CD4-positive, alpha-beta T cell treated with Interleukin-2 at 100 ng/mL for 4 hours (primary cell): ENCODE results near the gene GABARAPL1.
A peak's percentile ranks its signal among the peaks of the same experiment; 100 is the strongest.

ENCODE experiments used
- DNase-seq: peaks from one replicate; pipeline ENCODE4 v3.0.0-alpha.2; 2020; ENCODE audit warnings: low spot score

GABARAPL1 gene

DNA sequence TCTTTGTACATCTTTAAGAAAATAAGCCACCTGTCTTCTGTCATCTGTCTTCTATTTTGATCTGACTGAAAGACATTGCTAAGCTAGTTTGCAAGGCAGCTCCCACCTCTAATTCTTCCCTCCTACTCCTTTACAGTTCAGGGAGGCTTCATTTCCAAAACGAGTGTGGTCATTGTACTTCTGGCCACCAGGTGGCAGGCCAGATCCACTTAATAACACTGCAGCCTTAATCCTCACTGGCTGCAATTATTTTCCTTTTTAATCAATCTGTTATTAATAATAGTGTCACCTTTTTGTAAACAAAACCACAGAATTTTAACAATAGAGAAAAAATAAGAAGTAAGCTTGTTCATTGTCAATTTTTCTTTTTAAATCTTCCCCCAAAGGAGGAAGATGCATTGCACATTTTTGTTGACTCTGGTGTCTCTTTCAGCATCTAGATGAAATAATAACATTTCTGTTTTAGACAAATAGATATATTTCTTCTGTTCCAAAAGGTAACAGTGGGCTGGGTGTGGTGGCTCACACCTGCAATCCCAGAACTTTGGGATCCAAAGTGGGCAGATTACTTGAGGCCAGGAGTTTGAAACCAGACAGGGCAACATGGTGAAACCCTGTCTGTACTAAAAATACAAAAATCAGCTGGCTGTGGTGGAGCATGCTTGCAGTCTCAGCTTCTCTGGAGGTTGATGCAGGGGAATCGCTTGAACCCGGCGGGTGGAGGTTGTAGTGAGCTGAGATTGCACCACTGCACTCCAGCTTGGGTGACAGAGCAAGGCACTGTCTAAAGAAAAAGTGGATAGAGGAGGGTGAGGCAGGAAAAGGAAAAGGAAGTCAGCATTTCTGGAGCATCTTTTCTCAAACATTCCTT, 23.3 kb downstream of the GABARAPL1 start:
- DNase-seq: peak; percentile 60

DNA sequence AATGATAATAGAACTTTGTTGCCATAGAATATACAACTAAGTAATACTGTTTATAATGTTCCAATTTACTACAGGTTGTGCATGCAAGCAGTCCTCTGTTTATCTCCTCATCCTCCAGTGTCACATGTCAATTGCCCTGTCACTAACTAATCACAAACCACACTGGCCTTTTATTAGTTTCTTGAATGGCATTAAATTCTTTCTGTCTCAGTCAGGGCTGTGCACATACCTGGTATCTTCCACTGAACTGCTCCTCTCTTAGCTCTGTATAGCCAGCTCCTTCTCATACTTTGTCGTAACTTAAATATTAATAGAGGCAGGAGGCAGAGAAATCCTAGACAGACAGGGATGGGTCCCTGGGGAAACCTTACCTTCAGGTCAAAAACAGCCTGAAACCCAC, 24.0 kb downstream of the GABARAPL1 start:
- no peak for DNase-seq

DNA sequence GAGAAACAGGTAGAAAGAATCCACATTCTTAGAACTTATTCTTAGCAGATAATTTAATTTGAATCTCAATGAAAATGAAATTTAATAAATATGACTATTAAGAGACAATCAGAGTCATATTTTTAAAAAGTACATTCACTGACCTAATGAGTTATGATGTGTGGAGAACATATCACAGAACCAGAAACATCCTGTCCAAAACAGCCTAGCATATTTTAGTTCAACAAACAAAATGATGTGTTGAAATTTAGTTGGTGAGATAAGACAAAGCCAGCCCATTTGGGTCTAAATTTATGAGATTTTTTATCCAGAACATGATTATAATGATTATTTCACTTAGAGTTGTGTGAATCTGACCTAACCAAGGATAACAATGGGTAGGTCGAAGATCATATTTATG, 25.8 kb downstream of the GABARAPL1 start:
- no peak for DNase-seq

GRCh38 chr12:10241290-10241689, 28.6 kb downstream of the GABARAPL1 start:
- no peak for DNase-seq

GRCh38 chr12:10241727-10242126, 29.1 kb downstream of the GABARAPL1 start:
- no peak for DNase-seq

GRCh38 chr12:10242539-10242938, 29.9 kb downstream of the GABARAPL1 start:
- DNase-seq: no peak

GRCh38 chr12:10243818-10244520, 31.3 kb downstream of the GABARAPL1 start:
- DNase-seq: peak; percentile 17

- no peak for DNase-seq
Observed at GRCh38 chr12:10247436-10248058, 34.9 kb downstream of the GABARAPL1 start.

- DNase-seq: peak; percentile 41
Observed at GRCh38 chr12:10249690-10250455, 37.2 kb downstream of the GABARAPL1 start.

DNA sequence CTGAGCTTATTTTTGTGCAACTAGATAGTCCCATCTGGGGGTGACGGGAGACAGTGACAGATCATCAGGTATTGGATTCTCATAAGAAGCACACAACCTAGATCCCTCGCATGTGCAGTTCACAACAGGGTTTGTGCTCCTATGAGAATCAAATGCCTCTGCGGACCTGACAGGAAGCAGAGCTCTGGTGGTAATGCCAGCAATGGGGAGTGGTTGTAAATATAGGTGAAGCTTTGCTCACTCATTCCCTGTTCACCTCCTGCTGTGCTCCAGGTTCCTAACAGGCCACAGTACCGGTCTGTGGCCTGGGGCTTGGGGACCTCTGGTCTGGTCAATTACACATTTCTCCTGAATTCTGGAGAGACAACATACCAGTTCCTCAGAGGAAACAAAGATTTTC, 39.0 kb downstream of the GABARAPL1 start:
- no peak for DNase-seq

GRCh38 chr12:10252201-10252600, 39.5 kb downstream of the GABARAPL1 start:
- DNase-seq: no peak

DNA sequence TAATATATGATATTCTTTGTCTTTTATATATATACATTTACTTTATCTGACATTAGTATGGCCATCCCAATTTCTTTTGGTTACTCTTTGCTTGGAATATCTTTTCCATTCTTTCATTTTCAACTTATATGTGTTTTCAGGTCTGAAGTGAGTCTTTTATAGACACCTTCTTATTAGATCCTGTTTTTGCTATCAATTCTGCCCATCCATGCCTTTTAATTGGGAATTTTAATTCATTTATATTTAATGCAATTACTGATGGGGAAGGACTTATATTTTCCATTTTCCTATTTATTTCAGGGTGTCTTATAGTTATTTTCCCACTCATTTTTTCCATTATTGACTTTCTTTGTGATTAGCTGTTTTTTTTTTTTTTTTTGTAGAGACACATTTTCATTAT, 43.4 kb downstream of the GABARAPL1 start:
- DNase-seq: no peak

DNA sequence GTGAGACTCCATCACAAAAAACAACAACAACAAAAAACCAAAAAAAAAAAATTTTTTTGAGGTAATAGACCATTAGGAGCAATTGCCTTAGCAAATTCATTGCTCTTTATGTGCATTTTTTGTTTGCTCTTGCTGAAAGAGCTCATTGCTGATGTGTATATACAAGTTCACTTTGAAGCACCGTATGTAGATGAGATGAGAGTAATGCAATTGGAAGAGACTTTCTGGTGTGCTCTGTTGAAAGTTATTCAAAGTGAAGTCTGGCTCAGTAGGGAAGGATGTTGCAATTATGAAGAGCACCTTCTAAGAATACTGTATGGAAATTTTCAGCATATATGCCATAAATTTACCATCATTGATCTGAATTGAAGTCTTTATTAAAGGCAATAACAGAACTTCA, 48.2 kb downstream of the GABARAPL1 start:
- DNase-seq: no peak

DNA sequence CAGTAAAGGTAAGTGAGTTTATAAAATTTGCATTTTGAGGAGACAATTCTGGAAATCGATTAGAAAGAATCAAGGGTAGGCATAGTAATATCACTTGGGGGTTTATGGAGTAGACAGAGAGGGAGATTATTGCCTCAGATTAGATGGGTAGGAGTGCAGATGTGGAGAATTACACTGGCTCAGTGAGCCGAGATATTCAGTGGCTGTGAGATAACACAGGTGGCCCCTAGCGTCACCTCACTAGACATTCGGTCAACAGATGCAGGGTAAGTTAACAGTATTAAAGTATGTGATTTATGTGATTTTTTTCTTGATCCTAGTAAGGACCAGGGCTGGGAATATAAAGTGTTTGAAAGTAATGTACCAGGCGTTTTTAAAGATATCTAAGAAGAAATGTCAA, 55.4 kb downstream of the GABARAPL1 start:
- DNase-seq: no peak

DNA sequence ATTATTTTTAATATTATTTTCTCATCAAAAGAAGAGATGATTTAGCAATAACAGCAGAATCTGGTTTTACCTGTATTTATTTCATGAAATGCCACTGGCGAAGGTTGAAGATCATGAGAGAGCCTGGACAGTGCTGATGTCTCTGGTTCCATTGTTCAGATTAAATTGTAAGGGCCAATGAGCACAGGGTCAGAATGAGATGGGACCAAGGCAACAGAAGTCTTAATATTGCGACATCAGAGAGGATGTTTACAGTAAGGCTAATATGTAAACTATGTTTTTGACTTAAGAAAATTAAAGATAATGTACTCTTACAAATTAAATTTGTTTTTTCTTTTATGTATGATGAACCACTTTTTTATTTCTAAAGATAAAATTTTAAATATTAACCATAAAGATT, 59.8 kb downstream of the GABARAPL1 start:
- DNase-seq: no peak
